ENCODE results near the gene ANXA5.

The ANXA5 gene

DNA sequence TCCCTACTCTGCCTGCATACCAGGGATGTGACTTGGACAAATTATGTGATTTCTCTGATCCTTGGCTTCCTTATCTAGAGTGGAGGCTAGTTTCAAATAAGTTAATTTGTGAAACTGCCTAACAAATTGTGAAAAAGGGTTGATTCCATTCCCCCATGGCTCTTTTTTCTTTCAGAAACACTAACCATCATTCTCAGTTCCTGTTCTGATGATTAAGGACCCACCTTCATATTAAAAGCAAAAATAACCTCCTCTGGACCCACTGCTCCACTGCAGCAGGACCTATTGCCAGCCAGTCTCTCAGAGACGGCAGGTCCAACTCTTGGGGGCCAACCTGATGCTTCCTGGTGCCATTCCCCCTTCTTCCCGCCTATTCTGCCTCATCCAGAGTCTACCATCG is 4.5 kb upstream of the ANXA5 start:
- peaks cover 8% of the 10 kb centered on the region for H3K4me1 Mint-ChIP-seq
- no peaks in the 10 kb centered on the region for H3K36me3 Mint-ChIP-seq
- H3K27me3 Mint-ChIP-seq = peaks cover 8% of the 10 kb centered on the region
- no peak for ATAC-seq (ENCODE audit: low read depth)
- no peaks in the 10 kb centered on the region for H3K9me3 Mint-ChIP-seq
- DNase-seq (ENCODE audit: low spot score in 2 of 2) = no peak
- no peak overlapping the region for H3K4me3 Mint-ChIP-seq
- no peak overlapping the region for H3K27ac Mint-ChIP-seq

DNA sequence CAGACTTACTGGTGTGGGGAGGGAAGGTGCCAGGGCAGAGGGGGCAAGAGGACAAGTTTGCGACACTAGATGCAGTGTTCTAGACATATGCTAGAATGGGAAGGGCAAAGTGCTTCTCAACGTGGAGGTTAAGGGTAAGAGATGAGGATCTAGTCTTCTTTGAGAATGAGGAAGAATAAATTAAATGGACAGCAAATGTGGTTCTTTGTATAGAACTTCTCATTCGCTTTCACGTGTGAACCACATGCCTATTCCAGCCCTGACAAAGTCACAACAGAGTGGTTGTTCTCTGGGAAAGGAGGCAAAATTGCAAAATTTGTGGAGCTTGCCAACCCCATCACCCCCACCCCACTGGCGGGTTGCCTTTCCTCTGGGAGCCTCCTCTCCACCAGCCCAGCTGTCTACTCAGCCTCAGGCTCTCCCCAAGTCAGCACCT is 1.5 kb upstream of the ANXA5 start:
- no peak for DNase-seq (ENCODE audit: low spot score in 2 of 2)

DNA sequence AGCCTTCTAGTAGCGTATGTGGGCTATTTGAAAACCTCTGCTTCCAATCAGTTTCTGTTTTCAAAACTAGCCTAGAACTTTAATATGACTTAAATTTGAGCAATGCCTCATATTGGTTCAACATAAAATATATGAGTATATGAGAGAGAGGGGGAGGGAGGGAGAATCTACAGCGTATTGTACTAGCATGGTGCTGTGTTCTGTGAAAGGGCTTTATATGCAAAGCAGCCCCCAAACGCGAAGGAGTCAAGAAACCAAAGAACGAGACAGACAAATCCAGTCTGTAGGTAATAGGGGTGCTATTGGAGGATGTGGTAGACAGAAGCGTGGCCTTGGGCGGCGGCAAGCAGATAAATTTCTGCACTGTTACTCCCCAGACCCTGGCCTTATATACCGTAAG is 784 bp upstream of the ANXA5 start:
- peak overlapping the region; percentile 91 for H3K4me3 Mint-ChIP-seq
- H3K36me3 Mint-ChIP-seq = peaks cover under 1% of the 10 kb centered on the region
- DNase-seq (ENCODE audit: low spot score in 2 of 2) (peak in 1 of 2 donors; percentile 14), ATAC-seq (ENCODE audit: low read depth) (peak; percentile 39)
- peaks cover 3% of the 10 kb centered on the region for H3K27me3 Mint-ChIP-seq
- peaks cover 11% of the 10 kb centered on the region for H3K4me1 Mint-ChIP-seq
- H3K9me3 Mint-ChIP-seq = no peaks in the 10 kb centered on the region
- H3K27ac Mint-ChIP-seq = peak overlapping the region; percentile 72

More for the DNA sequence above, 1.5 kb upstream of the ANXA5 start:
- H3K27me3 Mint-ChIP-seq = peaks cover 3% of the 10 kb centered on the region
- no peaks in the 10 kb centered on the region for H3K36me3 Mint-ChIP-seq
- H3K27ac Mint-ChIP-seq = no peak overlapping the region
- ATAC-seq (ENCODE audit: low read depth) = no peak
- H3K4me3 Mint-ChIP-seq = no peak overlapping the region
- H3K4me1 Mint-ChIP-seq = peaks cover 10% of the 10 kb centered on the region
- H3K9me3 Mint-ChIP-seq = no peaks in the 10 kb centered on the region

DNA sequence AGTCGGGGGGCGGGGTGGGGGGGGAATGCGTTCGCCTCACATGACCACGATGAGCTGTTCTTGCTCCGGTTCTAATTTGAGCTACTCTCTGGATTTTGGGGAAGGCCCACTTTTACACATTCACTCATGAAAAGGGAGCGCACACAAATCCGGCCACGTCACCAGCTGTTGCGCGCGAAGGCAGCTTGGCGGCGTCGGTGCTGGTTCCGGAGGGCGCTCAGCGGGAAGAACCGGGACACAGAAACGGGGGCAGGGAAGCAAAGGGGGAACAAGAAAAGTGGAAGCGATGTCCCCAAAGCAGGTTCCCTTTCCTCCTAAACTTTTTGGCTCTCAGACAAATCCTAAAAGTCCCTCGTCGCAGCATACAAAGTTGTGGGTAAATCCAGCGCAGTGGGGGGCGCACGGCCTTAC is 605 bp downstream of the ANXA5 start:
- ATAC-seq (ENCODE audit: low read depth) (peak; percentile 43), DNase-seq (ENCODE audit: low spot score in 2 of 2) (peak; percentile 35 to 40)
- peak overlapping the region; percentile 88 for H3K27ac Mint-ChIP-seq
- no peaks in the 10 kb centered on the region for H3K9me3 Mint-ChIP-seq
- peaks cover 3% of the 10 kb centered on the region for H3K27me3 Mint-ChIP-seq
- H3K4me1 Mint-ChIP-seq = peaks cover 19% of the 10 kb centered on the region
- peak overlapping the region; percentile 99 for H3K4me3 Mint-ChIP-seq
- peaks cover 5% of the 10 kb centered on the region for H3K36me3 Mint-ChIP-seq

DNA sequence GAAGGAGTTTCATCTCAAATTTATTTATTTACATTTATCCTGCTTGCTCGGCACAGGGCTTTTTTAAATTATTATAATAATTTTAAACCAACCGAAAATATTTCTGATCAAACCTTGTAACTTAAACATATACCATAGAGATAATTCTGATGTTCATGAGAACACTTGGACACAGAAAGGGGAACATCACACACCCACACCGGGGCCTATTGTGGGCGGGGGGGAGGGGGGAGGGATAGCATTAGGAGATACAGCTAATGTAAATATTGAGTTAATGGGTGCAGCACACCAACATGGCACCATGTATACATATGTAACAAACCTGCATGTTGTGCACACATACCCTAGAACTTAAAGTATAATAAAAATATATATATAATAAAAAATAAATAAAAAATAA is 2.9 kb downstream of the ANXA5 start:
- Mint-ChIP-seq H3K36me3 (peaks cover 5% of the 10 kb centered on the region), H3K4me1 (peaks cover 22% of the 10 kb centered on the region), H3K4me3 (no peak overlapping the region), H3K27ac (no peak overlapping the region), H3K27me3 (no peaks in the 10 kb centered on the region), H3K9me3 (no peaks in the 10 kb centered on the region)
- ATAC-seq (ENCODE audit: low read depth) = no peak
- no peak for DNase-seq (ENCODE audit: low spot score in 2 of 2)

DNA sequence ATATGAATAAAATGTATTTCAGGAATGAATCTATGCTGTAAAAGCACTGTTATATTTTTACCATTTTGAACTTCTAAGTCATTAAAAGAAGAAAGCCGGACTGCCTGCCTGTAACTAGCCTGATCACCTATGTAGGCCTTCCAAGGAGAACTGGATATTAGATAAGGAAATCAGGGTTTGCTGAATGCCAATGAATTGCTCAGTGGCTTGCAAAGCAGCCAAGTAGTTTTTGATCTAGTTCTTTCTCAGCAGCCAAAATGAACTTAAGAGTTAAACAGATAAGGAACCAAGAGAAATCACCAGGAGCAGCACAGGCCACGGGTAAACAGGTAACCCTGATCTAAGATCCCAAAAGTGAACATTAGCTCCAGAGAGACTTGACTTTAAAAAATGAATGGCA is 3.3 kb downstream of the ANXA5 start:
- Mint-ChIP-seq H3K36me3 (peaks cover 5% of the 10 kb centered on the region), H3K9me3 (no peaks in the 10 kb centered on the region), H3K27me3 (no peaks in the 10 kb centered on the region), H3K4me1 (peaks cover 20% of the 10 kb centered on the region), H3K27ac (no peak overlapping the region), H3K4me3 (no peak overlapping the region)
- ATAC-seq (ENCODE audit: low read depth) = no peak
- DNase-seq (ENCODE audit: low spot score in 2 of 2) = no peak

DNA sequence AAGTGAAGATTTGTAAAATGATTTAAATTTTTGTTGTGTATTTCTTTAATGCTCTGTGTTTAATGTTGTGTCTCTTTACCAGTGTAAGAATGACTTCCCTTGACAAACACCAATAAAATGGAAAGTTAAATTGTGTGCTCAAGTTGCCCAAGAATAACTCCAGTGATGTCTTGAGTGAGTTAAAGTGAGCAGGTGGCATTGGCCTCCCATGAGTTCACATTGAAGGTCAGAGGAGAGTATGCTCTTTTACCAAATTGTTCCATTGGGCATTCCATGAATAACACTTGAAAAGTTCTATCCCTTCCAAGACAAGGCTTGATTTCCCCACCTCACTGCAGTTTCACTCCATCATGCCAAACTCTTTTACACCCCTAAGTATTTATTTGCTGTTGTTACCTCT is 4.5 kb downstream of the ANXA5 start:
- Mint-ChIP-seq H3K36me3 (peaks cover 5% of the 10 kb centered on the region), H3K27me3 (no peaks in the 10 kb centered on the region), H3K4me1 (peaks cover 15% of the 10 kb centered on the region), H3K27ac (no peak overlapping the region), H3K9me3 (no peaks in the 10 kb centered on the region), H3K4me3 (no peak overlapping the region)
- ATAC-seq (ENCODE audit: low read depth) = no peak
- no peak for DNase-seq (ENCODE audit: low spot score in 2 of 2)

DNA sequence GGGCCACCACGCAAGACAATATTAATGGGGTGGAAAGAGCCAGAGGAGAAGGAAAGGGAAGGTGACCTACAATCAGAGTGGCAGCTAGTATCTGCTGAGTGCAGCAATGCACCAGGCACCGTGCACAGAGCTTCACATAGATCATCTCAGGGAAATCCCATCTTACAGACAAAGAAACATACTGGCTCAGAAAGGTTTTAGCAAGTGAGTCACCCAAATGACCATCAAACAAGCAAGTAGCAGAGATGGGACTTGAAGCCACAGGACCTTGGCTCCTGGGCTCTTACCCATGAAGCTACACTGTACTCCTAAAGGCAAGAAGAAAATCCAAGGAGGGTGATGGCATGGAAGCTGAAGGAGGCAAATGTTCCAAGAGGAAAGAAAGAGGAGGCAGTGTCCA is 6.8 kb downstream of the ANXA5 start:
- no peak overlapping the region for H3K4me3 Mint-ChIP-seq
- peaks cover 11% of the 10 kb centered on the region for H3K36me3 Mint-ChIP-seq
- no peak overlapping the region for H3K27ac Mint-ChIP-seq
- H3K9me3 Mint-ChIP-seq = no peaks in the 10 kb centered on the region
- no peak for DNase-seq (ENCODE audit: low spot score in 2 of 2)
- peaks cover 12% of the 10 kb centered on the region for H3K4me1 Mint-ChIP-seq
- H3K27me3 Mint-ChIP-seq = no peaks in the 10 kb centered on the region
- no peak for ATAC-seq (ENCODE audit: low read depth)

DNA sequence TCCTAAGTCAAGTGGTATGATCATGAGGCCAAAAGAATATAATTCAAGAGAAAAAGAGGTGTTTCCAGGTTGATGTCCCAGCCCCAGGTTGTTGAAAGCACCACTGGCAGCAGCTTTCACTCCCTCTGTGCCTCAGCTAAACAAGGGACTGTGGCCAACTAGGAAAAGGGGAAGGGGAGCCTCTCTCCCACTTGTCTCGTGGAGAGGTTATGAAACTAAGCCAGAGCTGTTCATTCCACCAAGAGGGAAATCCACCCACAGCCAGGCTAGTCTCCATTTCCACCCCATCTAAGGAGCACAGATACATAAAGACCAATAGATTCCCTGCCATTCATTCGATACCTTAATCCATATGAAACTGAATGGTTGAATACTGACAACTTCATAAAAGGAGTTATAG is 8.1 kb downstream of the ANXA5 start:
- Mint-ChIP-seq H3K27me3 (no peaks in the 10 kb centered on the region), H3K4me3 (no peak overlapping the region), H3K36me3 (peaks cover 14% of the 10 kb centered on the region), H3K4me1 (peaks cover 12% of the 10 kb centered on the region), H3K9me3 (no peaks in the 10 kb centered on the region), H3K27ac (no peak overlapping the region)
- ATAC-seq (ENCODE audit: low read depth) = no peak
- no peak for DNase-seq (ENCODE audit: low spot score in 2 of 2)

DNA sequence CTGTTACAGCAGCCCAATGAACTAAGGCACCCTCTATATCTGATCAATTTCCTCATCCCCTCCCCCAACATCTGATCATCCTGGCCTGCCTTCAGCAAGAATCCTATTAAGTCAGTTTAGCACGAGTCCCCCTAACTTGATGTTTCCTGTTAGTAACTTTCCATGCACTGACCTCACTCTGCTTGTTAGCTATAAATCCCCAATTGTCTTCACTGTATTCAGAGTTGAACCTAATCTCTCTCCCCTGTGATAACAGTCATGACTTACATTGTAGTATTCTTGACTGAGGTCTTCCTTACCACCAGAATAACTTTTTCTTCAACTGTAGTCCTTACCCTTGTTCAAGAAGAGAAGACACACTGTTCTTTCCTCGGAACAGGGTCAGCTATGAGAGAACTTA is 8.5 kb downstream of the ANXA5 start:
- H3K4me1 Mint-ChIP-seq = peaks cover 12% of the 10 kb centered on the region
- no peak overlapping the region for H3K27ac Mint-ChIP-seq
- H3K27me3 Mint-ChIP-seq = no peaks in the 10 kb centered on the region
- H3K9me3 Mint-ChIP-seq = no peaks in the 10 kb centered on the region
- DNase-seq (ENCODE audit: low spot score in 2 of 2) (no peak), ATAC-seq (ENCODE audit: low read depth) (no peak)
- no peak overlapping the region for H3K4me3 Mint-ChIP-seq
- H3K36me3 Mint-ChIP-seq = peaks cover 14% of the 10 kb centered on the region

DNA sequence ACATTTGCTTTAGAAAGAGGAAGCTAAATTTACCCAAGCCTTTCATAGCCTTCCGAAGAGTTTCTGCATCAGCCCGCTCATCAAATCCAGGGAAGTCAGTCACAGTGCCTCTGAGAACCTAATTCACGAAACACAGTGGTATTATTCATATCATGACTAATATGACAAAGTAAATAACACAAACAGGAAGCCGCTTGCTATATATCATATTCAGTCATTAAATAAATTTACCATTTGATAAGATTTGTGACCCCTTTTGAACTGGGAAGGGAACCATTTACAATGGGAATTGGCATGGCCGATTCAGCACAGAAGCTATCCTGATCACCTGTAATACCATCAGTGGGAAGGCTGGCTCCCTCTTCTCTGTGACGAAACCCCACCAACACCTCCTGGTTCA is 10.5 kb downstream of the ANXA5 start:
- DNase-seq (ENCODE audit: low spot score in 2 of 2) (no peak), ATAC-seq (ENCODE audit: low read depth) (no peak)
- no peak overlapping the region for H3K4me3 Mint-ChIP-seq
- H3K27me3 Mint-ChIP-seq = no peaks in the 10 kb centered on the region
- no peak overlapping the region for H3K27ac Mint-ChIP-seq
- H3K4me1 Mint-ChIP-seq = peaks cover 3% of the 10 kb centered on the region
- peaks cover 11% of the 10 kb centered on the region for H3K36me3 Mint-ChIP-seq
- H3K9me3 Mint-ChIP-seq = no peaks in the 10 kb centered on the region

DNA sequence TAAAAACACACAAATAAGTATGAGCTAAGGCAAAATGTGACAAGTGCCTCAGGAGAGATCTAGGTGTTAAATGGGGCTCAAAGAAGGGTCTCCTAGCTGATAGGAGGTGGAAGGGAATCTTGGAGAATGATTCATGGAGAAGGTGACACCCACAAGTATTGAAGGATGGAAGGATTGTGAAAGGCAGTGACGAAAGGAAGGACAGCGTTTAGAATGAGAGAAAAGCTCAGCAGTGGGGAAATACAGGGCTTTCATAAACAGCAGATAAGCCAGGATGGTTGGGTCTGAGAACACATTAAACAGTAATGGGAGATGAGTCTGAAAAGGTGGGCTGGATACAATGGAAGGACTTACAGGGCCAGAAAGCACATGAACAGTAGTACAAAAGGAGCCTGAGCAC is 11.5 kb downstream of the ANXA5 start:
- DNase-seq (ENCODE audit: low spot score in 2 of 2) (no peak), ATAC-seq (ENCODE audit: low read depth) (no peak)
- peaks cover 17% of the 10 kb centered on the region for H3K36me3 Mint-ChIP-seq
- no peak overlapping the region for H3K27ac Mint-ChIP-seq
- H3K27me3 Mint-ChIP-seq = no peaks in the 10 kb centered on the region
- no peaks in the 10 kb centered on the region for H3K9me3 Mint-ChIP-seq
- H3K4me1 Mint-ChIP-seq = no peaks in the 10 kb centered on the region
- no peak overlapping the region for H3K4me3 Mint-ChIP-seq

DNA sequence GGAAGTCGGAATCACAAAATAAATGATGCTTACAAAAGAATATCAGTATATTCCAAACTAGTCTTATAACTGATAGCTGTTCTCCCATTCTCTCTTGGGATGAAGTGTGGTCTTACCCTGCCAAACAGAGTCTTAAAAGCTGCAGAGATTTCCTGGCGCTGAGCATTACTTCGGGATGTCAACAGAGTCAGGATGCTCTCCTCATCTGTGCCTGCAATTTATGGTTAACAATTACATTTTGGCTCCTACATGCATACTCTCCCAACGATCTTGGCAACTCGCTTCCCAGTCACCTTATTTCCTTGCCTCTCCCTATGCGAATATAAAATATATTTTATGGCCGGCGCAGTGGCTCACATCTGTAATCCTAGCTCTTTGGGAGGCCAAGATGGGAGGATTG is 12.2 kb downstream of the ANXA5 start:
- no peak overlapping the region for H3K4me3 Mint-ChIP-seq
- DNase-seq (ENCODE audit: low spot score in 2 of 2) (no peak), ATAC-seq (ENCODE audit: low read depth) (no peak)
- no peaks in the 10 kb centered on the region for H3K9me3 Mint-ChIP-seq
- H3K36me3 Mint-ChIP-seq = peaks cover 22% of the 10 kb centered on the region
- H3K27ac Mint-ChIP-seq = no peak overlapping the region
- H3K4me1 Mint-ChIP-seq = no peaks in the 10 kb centered on the region
- no peaks in the 10 kb centered on the region for H3K27me3 Mint-ChIP-seq

DNA sequence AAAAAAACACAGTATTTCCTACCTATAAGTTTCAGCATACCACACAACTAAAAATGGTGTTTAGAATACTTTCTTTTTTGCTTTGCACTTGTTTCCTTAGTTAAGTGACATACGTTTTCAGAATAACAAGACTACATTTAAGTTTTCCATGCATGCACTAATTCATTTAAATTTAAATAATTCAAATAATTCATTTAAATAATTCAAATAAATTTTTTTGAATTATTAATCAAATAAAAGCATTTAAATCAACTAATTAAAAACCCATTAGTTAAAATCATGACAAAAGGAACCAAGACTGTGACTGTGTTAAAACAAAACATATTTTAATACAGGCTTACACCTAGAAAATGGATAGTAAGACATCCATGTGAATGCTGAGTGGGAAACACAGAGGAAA is 12.8 kb downstream of the ANXA5 start:
- Mint-ChIP-seq H3K27ac (no peak overlapping the region), H3K36me3 (peaks cover 27% of the 10 kb centered on the region), H3K27me3 (no peaks in the 10 kb centered on the region), H3K9me3 (no peaks in the 10 kb centered on the region), H3K4me3 (no peak overlapping the region), H3K4me1 (no peaks in the 10 kb centered on the region)
- ATAC-seq (ENCODE audit: low read depth) = no peak
- DNase-seq (ENCODE audit: low spot score in 2 of 2) = no peak

DNA sequence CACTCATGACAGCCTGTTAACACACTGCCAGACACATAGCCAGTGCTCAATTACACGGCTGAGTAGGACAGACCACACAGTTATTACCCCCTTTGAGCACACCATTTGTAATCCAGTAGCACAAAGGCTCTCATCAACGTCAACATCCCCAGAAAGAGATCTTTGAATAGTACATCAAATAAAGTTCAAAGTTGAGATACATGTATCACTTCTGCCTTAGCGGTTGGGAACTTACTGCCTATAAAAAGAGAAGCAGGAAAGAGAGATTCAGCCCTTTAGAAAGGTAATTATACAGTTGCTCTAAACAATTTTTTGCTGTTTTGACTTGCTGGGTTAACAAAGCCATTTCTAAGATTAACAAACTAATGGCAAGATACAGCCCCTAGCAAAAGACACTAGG is 16.2 kb downstream of the ANXA5 start:
- peaks cover 40% of the 10 kb centered on the region for H3K36me3 Mint-ChIP-seq
- H3K4me1 Mint-ChIP-seq = no peaks in the 10 kb centered on the region
- no peak overlapping the region for H3K27ac Mint-ChIP-seq
- no peaks in the 10 kb centered on the region for H3K9me3 Mint-ChIP-seq
- no peak overlapping the region for H3K4me3 Mint-ChIP-seq
- DNase-seq (ENCODE audit: low spot score in 2 of 2) = no peak
- no peaks in the 10 kb centered on the region for H3K27me3 Mint-ChIP-seq
- ATAC-seq (ENCODE audit: low read depth) = no peak

DNA sequence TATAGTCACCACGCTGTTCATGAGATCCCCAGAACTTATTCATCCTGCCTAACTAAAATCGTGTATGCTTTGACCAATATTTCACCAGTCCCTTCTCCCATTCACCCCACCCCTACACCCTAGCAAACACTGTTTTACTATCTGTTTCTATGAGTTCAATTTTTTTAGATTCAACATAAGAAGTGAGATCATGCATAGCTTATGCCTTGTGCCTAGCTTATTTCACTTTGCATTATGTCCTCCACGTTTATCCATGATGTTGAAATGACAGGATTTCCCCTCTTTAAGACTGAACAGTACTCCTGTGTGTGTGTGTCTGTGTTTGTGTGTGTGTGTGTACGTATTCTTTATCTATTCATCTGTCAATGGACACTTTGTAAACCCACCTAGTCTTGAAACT is 16.8 kb downstream of the ANXA5 start:
- Mint-ChIP-seq H3K27ac (no peak overlapping the region), H3K36me3 (peaks cover 34% of the 10 kb centered on the region), H3K9me3 (no peaks in the 10 kb centered on the region), H3K4me3 (no peak overlapping the region), H3K27me3 (no peaks in the 10 kb centered on the region), H3K4me1 (no peaks in the 10 kb centered on the region)
- ATAC-seq (ENCODE audit: low read depth) = no peak
- no peak for DNase-seq (ENCODE audit: low spot score in 2 of 2)

All from memory B cell (primary cell).